NCI-H82 treated with DMSO at 0.1 percent for 48 hours (cell line): ENCODE measurements around the gene INSR.

Experiments used
- DNase-seq: peaks from one replicate; lab custom pipeline; 2025; ENCODE audit not compliant: unreplicated experiment; lab: John Stamatoyannopoulos, UW

The INSR gene

DNA sequence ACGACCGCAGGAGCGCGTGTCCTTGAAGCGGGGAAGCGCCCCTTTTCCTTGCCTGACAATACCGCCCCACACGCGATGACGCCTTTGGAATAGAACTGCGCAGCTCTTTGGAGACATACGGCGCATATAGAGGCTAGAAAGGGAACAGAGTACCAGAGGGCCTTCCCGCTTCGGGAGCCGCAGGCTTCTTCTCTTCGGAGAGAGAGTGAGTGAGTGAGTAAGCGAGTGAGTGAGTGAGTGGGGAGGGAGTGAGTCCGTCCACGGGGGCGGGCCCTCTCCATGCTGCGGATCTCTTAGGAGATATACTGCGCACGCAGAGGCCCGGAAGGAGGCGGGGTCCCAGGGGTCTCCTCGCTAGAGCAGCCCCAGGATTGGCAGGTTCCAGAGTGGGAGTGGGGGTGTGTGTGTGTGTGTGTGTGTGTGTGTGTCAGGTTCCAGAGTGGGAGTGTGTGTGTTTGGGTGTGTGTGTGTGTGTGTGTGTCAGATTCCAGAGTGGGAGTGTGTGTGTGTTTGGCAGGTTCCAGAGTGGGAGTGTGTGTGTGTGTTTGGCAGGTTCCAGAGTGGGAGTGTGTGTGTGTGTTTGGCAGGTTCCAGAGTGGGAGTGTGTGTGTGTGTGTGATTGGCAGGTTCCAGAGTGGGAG lies 97.0 kb downstream of the INSR start:
- peak; percentile 37 for DNase-seq

DNA sequence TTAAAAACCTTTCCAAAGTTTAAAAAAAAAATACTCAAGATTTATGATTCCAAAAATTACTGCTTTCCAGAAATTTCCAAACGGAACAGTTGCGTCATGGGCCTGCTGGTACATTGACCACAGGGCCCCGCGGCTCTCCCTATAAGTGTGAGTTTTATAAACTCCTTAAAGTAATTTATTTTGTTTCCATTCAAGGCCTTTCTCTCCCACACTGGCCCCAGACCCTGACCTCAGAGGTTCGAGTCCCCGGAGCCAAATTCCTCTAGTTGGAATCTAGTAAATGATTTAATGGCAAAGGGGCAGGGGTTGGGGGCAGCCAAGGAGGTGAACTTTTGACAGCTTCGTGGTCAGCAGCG lies 97.5 kb downstream of the INSR start:
- no peak for DNase-seq

DNA sequence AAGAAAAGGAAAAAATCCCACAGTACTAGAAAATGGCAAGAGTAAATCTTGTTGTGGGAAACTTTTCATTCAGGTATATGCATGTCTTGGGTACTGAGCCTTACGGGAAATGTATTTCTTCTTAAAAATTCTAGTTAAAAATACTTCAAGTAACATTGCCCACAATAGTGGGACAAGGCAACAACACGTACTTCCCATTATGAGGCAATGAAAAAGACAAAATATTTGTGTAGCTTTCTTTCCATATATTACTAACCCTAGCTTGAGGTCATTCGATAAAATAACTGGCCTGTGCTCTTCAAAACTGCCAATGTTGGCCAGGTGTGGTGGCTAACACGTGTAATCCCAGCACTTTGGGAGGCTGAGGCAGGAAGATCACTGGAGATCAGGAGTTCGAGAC lies 99.2 kb downstream of the INSR start:
- DNase-seq, result no peak

DNA sequence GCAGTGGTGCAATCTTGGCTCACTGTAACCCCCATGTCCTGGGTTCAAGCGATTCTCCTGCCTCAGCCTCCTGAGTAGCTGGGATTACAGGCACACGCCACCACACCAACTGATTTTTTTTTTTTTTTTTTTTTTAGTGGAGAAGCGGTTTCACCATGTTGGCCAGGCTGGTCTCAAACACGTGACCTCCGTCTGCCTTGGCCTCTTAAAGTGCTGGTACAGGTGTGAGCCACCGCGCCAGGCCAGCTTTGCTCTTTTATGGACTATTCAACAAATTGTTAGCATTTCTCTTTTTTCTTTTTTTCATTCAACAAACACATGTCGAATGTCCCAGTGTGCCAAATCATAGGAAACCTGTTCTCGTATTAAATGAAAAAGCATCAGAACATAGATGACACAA lies 99.6 kb downstream of the INSR start:
- no peak for DNase-seq

DNA sequence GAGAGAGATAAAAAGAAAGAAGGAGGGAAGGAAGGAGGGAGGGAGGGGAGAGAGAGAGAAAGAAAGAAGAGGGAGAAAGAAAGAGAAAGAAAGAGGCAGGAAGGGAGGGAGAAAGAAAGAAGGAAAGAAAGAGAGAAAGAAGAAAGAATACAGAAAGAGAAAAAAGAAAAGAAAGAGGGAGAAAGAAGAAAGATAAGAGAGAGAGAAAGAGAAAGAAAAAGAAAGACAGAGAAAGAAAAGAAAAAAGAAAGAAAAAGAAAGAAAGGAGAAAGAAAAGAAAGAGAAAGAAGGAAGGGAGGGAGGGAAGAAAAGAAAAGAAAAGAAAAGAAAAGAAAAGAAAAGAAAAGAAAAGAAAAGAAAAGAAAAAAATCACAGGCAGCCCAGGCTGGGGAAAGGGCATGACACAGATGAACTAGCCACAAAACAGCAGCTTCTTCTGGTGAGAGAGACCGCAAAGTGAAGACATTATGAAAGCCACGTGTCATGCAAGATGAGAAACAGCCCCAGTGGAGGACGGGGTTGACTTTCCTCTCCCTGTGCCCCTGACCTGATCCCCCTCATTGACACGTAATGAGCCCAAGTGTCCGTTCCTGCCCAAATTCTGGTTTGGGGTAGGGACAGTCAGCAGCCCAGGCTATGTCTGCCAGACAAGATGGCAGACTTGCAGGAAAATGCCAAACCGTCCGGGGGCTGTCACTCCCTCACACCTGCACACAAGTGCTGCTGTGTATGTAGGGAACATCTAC lies 102.1 kb downstream of the INSR start:
- DNase-seq, result no peak

DNA sequence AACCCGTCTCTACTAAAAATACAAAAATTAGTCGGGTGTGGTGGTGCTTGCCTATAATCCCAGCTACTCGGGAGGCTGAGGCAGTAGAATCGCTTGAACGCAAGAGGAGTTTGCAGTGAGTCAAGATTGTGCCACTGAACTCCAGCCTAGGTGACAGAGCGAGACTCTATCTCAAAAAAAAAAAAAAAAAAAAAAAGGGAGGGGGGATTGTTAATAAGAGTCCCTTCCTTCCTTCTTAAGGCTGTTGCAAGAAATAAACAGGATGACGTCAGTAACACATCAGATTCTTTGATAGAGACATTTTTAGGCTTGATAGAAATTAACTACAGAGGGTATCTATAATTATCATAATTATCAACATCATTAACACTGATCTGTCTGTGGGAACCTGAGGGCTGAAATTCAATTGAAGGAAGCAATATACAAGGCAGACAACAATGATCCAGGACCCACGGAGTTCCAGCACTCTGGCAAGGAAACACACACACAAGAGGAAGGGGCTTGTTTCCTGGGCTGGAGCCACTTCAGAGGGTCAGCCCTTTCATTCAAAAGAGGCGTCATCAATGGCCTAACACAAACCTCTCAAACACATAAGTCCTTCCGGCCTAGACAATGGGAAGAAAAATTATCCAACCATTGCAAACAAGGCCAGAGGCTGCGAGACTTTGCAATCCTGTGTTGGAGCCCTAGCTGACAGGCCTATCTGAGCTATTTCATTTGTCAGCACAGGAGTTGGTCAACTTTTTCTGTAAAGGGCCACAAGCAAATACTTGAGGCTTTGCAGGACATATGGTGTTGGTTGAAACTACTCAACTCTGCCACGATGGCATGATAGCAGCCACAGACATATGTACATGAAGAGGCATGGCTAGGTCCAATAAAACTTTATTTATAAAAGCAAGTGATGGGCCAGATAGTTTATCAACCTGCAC lies 105.2 kb downstream of the INSR start:
- DNase-seq, result no peak

DNA sequence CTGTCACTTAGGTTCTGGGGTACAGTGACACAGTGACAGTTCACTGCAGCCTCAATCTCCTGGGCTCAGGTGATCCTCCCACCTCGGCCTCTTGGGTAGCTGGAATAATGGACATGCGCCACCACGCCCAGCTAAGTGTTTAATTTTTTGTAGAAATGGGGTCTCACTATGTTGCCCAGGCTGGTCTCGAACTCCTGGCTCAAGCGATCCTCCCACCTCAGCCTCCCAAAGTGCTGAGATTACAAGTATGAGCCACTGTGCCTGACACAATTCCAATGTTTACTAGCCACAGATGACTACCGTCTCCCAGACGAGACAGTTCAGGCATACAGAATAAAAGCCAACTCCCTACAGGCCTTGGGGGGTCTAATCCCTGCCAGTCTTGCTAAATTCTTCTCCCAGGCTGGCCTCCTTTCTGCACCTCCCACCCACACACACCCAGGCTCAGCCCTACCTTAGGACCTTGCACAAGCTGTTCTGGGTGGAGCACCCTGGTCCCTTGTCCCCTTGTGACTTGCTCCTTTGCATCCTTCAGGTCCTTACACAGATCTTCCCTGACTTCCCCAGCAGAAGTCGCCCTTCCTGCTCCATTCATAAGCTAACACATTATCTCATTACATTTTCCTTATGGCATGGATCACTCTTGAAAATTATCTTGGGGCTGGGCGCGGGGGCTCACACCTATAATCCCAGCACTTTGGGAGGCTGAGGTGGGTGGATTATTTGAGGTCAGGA lies 106.4 kb downstream of the INSR start:
- DNase-seq, result peak; percentile 70

DNA sequence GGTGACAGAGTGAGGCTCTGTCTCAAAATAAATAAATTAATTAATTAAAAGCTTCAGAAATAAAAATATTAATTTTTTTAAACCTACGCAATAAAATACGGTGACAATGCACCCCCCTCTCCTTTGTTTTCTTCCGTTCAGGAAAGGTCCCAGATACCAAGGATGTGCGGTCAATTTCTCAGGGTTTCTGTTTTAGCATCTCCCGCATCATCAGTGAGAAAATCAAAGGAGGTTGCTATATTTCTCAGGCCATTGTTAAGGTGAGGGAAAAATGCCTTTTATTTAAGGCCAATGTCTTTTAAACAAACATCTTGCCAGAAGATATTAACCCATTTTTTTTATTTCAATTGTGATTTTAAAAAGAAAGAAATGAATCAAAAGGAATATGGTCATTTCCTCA lies 111.7 kb downstream of the INSR start:
- DNase-seq, result no peak

DNA sequence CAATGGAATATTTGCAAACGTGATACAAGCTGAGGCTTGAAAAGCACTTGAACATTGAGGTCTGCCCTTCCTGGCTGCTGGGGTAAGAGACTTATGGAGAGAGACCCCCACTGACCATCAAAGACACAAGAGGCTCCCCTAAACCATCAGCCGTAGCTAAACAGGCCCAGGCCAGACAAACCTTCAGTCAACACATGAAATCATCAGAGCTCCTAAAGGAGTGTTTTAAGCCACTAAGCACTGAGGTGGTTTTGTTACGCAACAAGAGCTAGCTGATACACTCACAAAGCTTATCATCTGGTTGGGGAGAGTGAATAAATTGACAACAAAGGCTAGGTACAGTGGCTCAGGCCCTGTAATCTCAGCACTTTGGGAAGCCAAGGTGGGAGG lies 114.3 kb downstream of the INSR start:
- no peak for DNase-seq

DNA sequence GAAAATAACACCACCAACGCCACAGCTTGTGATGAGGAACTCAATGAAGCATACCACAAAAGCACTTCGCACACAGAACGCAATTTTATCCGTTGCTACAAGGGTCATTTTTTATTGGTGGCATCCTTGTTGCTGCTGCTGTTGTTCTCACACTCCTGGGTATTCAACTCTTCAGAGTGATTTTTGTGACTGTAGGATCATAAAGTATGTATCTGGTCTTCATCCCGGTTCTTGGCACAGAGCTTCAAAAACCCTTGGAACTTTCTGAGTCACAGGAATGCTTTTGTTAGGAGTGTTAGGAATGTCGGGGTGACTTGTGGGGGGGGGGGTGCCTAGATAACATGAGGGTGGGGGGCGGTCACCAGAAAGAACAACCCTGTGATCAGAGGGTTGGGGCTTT lies 116.3 kb downstream of the INSR start:
- DNase-seq, result no peak

DNA sequence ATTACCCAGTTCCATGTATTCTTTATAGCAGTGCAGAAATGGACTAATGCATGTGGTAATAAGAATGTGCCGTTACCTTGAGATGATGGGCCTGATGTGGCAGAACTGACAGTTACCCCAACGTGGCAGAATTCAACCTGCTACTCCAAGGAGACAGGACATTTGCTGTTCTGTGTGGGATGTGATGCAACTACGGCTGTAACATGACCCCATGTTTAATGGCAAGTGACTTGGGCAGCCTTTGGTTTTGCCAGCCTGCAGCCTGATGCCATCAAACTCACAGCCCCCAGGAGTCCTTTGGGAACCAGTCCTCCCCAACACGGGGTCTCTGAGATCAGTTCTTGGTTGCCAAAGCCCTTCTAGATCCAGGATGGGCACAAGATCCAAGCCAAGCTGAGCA lies 117.4 kb downstream of the INSR start:
- DNase-seq, result no peak

DNA sequence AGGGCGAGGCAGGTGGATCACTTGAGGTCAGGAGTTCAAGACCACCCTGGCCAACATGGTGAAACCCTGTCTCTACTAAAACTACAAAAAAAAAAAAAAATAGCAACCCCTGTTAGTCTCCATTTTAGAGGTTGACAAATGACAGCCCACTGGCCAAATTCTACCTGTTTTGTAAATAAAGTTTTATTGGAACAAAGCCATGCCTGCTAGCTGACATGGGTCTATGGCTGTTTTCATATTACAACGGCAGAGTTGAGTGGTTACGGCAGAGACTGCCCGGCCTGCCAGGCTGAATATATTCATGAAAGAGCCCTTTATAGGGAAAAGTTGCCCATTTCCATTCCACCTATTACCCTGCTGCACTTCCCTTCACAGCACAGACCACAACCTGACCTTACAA lies 121.4 kb downstream of the INSR start:
- no peak for DNase-seq

DNA sequence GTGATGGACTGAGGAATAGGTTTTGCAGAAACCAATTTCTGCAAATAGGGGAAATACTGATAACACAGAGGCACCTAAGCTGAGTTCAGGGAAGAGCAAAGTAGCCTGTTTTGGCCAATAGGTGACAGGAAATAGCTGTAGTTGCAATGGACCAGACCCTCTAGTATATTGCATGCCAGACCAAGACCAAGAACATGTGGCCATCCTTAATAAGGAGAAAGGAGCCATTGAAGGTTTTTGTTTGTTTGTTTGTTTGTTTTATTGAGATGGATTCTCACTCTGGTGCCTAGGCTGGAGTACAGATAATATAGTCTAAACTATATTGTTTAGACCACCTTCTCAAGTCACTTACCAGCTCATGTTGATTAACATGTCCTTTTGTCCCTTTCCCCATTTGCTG lies 123.2 kb downstream of the INSR start:
- DNase-seq, result no peak

DNA sequence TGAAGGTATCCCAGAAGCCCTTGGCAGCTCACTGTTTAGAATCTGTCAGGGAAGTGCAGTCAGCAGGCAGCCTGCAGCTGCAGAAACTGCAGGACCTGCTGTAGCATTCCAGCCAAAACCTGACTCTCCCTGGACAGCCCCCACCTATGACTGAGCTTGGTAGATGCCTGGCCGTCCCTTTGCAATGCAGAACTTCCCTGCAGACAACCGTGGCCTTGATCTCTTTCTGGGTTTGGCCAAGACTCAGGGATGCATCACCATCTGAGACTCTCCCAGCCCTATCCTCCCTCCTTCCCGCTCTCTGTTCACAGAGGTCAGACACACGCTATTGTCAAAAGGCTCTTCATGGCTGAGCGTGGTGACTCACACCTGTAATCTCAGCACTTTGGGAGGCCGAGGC lies 125.3 kb downstream of the INSR start:
- DNase-seq, result no peak

DNA sequence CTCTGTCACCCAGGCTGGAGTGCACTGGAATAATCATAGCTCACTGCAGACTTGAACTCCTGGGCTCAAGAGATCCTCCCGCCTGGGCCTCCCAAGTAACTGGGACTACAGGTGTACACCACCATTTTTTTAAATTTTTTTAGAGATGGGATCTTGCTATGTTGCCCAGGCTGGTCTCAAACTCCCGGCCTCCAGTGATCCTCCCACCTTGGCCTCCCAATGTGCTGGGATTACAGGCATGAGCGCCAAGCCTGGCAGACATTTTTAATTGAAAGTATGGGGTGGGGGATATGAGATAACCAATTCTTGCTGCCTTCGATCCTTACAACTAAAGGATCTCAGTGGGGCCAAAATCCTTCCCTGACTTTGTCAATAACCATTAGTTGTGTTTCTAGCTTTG lies 132.9 kb downstream of the INSR start:
- no peak for DNase-seq

DNA sequence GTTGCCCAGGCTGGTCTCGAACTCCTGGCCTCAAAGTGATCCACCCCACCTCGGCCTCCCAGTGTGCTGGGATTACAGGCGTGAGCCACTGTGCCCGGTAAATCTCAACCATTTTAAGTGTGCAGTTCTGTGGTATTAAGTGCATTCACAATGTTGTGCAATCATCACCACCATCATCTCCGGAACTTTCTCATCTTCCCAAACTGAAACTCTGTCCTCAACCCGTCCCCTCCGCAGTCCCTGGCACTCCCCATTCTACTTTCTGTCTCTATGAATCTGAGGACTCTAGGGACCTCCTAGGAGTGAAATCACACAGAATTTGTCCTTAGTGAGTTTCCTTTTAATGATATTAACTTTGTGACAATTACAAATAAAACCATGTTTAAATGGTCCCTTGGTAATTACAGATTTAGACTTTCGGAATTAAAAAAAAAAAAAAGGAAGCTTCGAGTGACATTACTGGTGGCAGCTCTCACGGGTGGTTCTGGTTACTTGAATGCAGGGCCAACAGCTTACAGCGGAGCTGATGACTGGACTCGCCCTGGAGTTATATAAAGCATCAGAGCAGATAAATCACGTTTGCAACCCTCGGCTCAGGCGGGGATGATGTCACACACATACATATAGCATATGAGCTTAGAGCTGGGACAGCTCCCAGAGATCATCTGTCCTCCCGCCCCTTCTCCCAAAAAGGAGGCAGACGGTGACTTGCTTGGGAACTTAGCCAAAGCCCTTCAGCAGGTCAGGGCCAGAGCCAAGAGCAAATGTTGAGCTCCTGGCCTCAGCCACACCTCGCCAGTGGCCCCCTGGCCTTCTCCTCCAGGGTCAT lies 134.9 kb downstream of the INSR start:
- DNase-seq, result no peak

DNA sequence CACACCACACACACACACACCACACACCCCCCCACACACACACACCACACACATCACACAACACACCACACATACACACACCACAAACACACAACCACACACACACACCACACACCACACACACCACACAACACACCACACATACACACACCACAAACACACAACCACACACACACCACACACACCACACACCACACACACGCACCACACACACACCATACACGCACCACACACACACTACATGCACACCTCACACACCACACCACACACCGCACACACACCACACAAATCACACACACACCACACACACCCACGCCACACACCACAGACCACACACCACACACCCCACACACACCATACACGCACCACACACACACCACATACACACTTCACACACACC lies 141.2 kb downstream of the INSR start:
- no peak for DNase-seq

DNA sequence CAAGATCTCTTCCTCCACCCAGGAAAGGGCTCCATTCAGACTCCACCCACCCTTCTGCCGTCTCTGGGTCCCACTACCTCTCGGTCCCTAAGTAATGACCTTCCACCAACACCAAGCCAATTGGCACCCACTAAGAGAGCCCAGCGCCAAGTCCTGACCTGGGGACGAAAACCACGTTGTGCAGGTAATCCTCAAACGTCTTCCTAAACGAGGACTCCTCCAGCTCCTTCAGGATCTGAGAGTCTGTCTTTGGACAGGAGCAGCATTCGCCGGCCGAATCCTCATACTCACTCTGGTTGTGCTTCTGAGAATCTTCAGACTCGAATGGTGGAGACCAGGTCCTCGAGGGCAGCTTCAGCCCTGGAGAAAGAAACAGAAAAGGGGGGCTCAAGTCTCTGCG lies 141.6 kb downstream of the INSR start:
- DNase-seq, result no peak

DNA sequence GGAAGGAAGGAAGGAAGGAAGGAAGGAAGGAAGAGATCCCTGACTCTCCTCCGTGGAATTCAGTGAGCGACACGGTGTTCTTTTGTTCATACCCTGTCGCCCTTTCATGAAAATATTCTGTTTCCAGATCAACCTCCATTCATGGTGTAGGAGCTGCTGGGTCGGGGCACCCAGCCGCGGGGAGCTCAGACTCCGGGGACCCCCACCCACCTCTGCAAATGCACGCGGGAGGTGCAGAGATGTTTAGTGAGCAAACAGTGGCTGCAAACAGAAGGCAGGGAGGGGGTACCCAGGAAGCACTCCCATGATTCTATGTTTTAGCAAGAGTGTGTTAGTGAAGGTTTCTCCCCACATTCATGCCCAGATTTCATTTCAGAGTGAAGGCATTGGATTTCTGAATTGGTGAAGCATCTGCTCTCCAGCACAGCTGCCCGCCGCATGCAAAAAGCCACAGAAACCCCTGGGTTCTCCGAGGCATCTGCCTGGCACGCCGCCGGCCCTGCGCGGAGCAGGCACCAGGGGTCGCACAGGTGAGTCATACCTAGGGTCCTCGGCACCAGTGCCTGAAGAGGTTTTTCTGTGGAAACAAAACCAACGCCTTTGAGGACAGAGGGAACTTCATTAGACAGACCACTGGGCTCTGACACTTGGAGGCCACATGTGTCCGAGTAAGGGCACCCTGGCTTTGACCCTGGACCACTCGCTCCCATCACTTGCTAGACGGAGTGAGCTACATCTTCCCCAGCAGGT lies 144.1 kb downstream of the INSR start:
- DNase-seq, result no peak
